K562 (cell line): ENCODE measurements around the gene NGDN. TPM values are rescaled to one million over a fixed set of nuclear protein-coding genes. Genes with fewer than 3 reads are reported as not detected.

Experiments
- ATAC-seq: fragments of 200-7000 bp; cut with Tn5 transposase; 3 replicates; pipeline ENCODE4 v1.9.1; 2020; ENCODE audit warnings: moderate library complexity
- BruUV-seq: library from RNA; stranded (reverse); fragments of 400-500 nt; replicated peaks from 2 replicates; lab custom pipeline; 2021; lab: Mats Ljungman, UMichigan
- CTCF ChIA-PET: fragments of 300-600 bp; formaldehyde crosslinking; extraction: SDS; loops from one replicate; lab custom pipeline; 2021; ENCODE audit warnings: low intra/inter-chr PET ratio; lab: Yijun Ruan, JAX
- POLR2A ChIA-PET: fragments of 300-600, 350-650 bp; sonication (Branson Sonifier 250); formaldehyde crosslinking; extraction: SDS; loops from one replicate; lab custom pipeline; 2021; ENCODE audit warnings: antibody characterized with exemption, inconsistent platforms; lab: Yijun Ruan, JAX
- DNase-seq, 4 experiments: peaks; one replicate each; pipeline versions ENCODE4 v3.0.0 to v3.0.0-alpha.2; 2011 to 2018; ENCODE audit warnings: low spot score in 3 of 4, mixed read lengths in 3 of 4; ENCODE audit errors: extremely low read depth in 1 of 4
- FAIRE-seq: peaks from 2 replicates; lab custom pipeline; 2011; peaks lifted over from hg19 to GRCh38; lab: Jason Lieb, UNC
- H2AFZ ChIP-seq: 2 replicates; pipeline ENCODE4 v1.6.0; 2011; ENCODE audit warnings: low read depth, low read length, control low read depth, inconsistent platforms
- H3K27ac ChIP-seq: fragments of 200-600 bp; 3 replicates; pipeline ENCODE4 v1.8.0; 2011; ENCODE audit warnings: low read depth, mild to moderate bottlenecking, control low read depth, inconsistent platforms, low read length, moderate library complexity, mixed read lengths; ENCODE audit errors: extremely low read depth
- H3K27me3 ChIP-seq, 2 experiments: fragments of 300-600 bp in 1 of 2; 2 replicates in 1 of 2; 3 replicates in 1 of 2; pipeline versions ENCODE4 v1.6.0 to v1.8.0; 2011; ENCODE audit warnings: inconsistent platforms in 2 of 2, low read length in 2 of 2, mild to moderate bottlenecking in 1 of 2, mixed read lengths in 1 of 2, moderate library complexity in 1 of 2; ENCODE audit not compliant: control insufficient read depth in 2 of 2, insufficient read depth in 2 of 2
- H3K36me3 ChIP-seq: fragments of 300-600 bp; 3 replicates; pipeline ENCODE4 v1.8.0; 2011; ENCODE audit warnings: mild to moderate bottlenecking, low read length, inconsistent platforms; ENCODE audit not compliant: control insufficient read depth, insufficient read depth
- H3K4me1 ChIP-seq, 2 experiments: fragments of 200-600 bp in 1 of 2; replicated peaks in 1 of 2; 2 replicates in 1 of 2; 3 replicates in 1 of 2; pipeline versions ENCODE4 v1.5.1 to v1.8.0; 2011; ENCODE audit warnings: inconsistent platforms in 2 of 2, low read length in 2 of 2, mild to moderate bottlenecking in 1 of 2, mixed read lengths in 1 of 2, moderate library complexity in 1 of 2; ENCODE audit not compliant: control insufficient read depth in 2 of 2, insufficient read depth in 2 of 2
- H3K4me2 ChIP-seq: 2 replicates; pipeline ENCODE4 v1.6.1; 2011; ENCODE audit warnings: low read length, control low read depth, inconsistent platforms, mixed read lengths; ENCODE audit not compliant: insufficient read depth
- H3K4me3 ChIP-seq: fragments of 200-600 bp; sonication (generic), shearing (Covaris generic); 2 replicates; pipeline ENCODE4 v1.5.1; 2016; ENCODE audit warnings: control low read depth, inconsistent platforms
- H3K79me2 ChIP-seq: fragments of 200-600 bp; 3 replicates; pipeline ENCODE4 v1.8.0; 2011; ENCODE audit warnings: low read length, inconsistent platforms; ENCODE audit not compliant: control insufficient read depth, insufficient read depth
- H3K9ac ChIP-seq, 2 experiments: 2 replicates each; pipeline versions ENCODE4 v1.6.0 to v1.6.1; 2011; ENCODE audit warnings: low read depth in 2 of 2, low read length in 2 of 2, control low read depth in 1 of 2, inconsistent platforms in 1 of 2, mild to moderate bottlenecking in 1 of 2, mixed read lengths in 1 of 2; ENCODE audit not compliant: insufficient read depth in 1 of 2
- H3K9me1 ChIP-seq: one replicate; pipeline ENCODE4 v1.6.0; 2011; ENCODE audit warnings: inconsistent platforms, mild to moderate bottlenecking, low read length, moderate library complexity; ENCODE audit not compliant: control insufficient read depth, insufficient read depth
- H3K9me3 ChIP-seq: replicated peaks from 2 replicates; pipeline ENCODE4 v1.5.1; 2011; ENCODE audit warnings: low read depth, low read length, inconsistent platforms; ENCODE audit not compliant: control insufficient read depth, insufficient read depth
- H4K20me1 ChIP-seq: replicated peaks from 2 replicates; pipeline ENCODE4 v1.6.1; 2011; ENCODE audit warnings: low read length, inconsistent platforms, mixed read lengths; ENCODE audit not compliant: control insufficient read depth, insufficient read depth
- BRD9 ChIP-seq: fragments of 450-650 bp; IDR thresholded peaks from 2 replicates; pipeline ENCODE4 v1.6.1; 2018; ENCODE audit warnings: low read depth; ENCODE audit not compliant: partially characterized antibody
- CREB1 ChIP-seq, 2 experiments: sonication (generic) in 1 of 2; formaldehyde crosslinking in 1 of 2; IDR thresholded peaks; 2 replicates each; pipeline versions ENCODE4 v1.6.1 to v1.8.0; 2012 to 2022; ENCODE audit warnings: inconsistent platforms in 1 of 2, mild to moderate bottlenecking in 1 of 2, missing genetic modification reagents in 1 of 2, moderate library complexity in 1 of 2
- ESRRA ChIP-seq: fragments of 450-650 bp; IDR thresholded peaks from 2 replicates; pipeline ENCODE4 v1.6.1; 2014; ENCODE audit warnings: low read depth, mild to moderate bottlenecking, moderate library complexity, borderline replicate concordance
- HNRNPL ChIP-seq: fragments of 200-400 bp; formaldehyde crosslinking; IDR thresholded peaks from 2 replicates; pipeline ENCODE4 v1.6.1; 2017; ENCODE audit warnings: low read depth, mild to moderate bottlenecking, low read length
- NEUROD1 ChIP-seq: fragments of 150-350 bp; IDR thresholded peaks from 2 replicates; pipeline ENCODE4 v1.6.1; 2014; ENCODE audit warnings: borderline replicate concordance, low read length, low read depth; ENCODE audit not compliant: partially characterized antibody
- PYGO2 ChIP-seq: fragments of 450-650 bp; IDR thresholded peaks from 2 replicates; pipeline ENCODE4 v1.6.1; 2016; ENCODE audit warnings: mild to moderate bottlenecking, missing genetic modification characterization, moderate library complexity, missing compliant biosample characterization
- SMC3 ChIP-seq: conservative IDR thresholded peaks from 2 replicates; pipeline ENCODE4 v1.6.1; 2011; ENCODE audit warnings: low read depth, low read length, improper control_type of control experiment; ENCODE audit not compliant: insufficient read depth
- ZNF274 ChIP-seq: IDR thresholded peaks from 2 replicates; pipeline ENCODE4 v1.6.1; 2011; ENCODE audit warnings: low read depth, mild to moderate bottlenecking, low read length, moderate library complexity, borderline replicate concordance
- WGBS: fragments of 100-300 bp; shearing (Covaris generic); methylation state at CpG from one replicate; pipeline ENCODE4 v1.1.6; 2016; ENCODE audit warnings: low coverage, mixed read lengths; ENCODE audit not compliant: insufficient coverage; ENCODE audit errors: missing lambda C conversion rate; 5-methylcytosine and 5-hydroxymethylcytosine counted together
- in situ Hi-C: fragments of 300-500 bp; cut with MboI; formaldehyde crosslinking; loops from 4 replicates; pipeline ENCODE4 v1.15.0; 2018; ENCODE audit warnings: inconsistent platforms, mixed read lengths
- intact Hi-C: fragments of 100-400 bp; cut with micrococcal nuclease; formaldehyde crosslinking; loops from 2 replicates; pipeline ENCODE4 v1.14.2; 2022
- polyA plus RNA-seq, 8 experiments: library from polyadenylated mRNA; depleted of rRNA in 4 of 8; stranded (reverse) in 5 of 8; unstranded in 3 of 8; fragments of >200 nt; fragmentation: Nextera tagmentation in 2 of 8; fragmentation: Illumina TruSeq in 1 of 8; extraction: Ambion mirVana in 2 of 8; extraction: Trizol in 1 of 8; gene quantifications; 2 replicates each; pipeline versions ENCODE4 v1.2.1 to v1.2.3, GENCODE V29; 2011 to 2014; ENCODE audit warnings: inconsistent platforms in 1 of 8, missing spikeins in 1 of 8
- total RNA-seq, 7 experiments: library from RNA; depleted of rRNA in 6 of 7; stranded (reverse); fragments of >200 nt in 6 of 7; fragmentation: Illumina TruSeq in 2 of 7; extraction: Trizol in 2 of 7; gene quantifications; 2 replicates each; pipeline versions ENCODE4 v1.2.1 to v1.2.3, GENCODE V29; 2011 to 2021; ENCODE audit warnings: low replicate concordance in 1 of 7

Gene NGDN
- total and polyA plus RNA-seq, 9 of the 15 experiments (the other 6 are each of a cell fraction or from before 2014, with no cell fraction given): 42.9 to 195 (median 74.9) TPM

DNA sequence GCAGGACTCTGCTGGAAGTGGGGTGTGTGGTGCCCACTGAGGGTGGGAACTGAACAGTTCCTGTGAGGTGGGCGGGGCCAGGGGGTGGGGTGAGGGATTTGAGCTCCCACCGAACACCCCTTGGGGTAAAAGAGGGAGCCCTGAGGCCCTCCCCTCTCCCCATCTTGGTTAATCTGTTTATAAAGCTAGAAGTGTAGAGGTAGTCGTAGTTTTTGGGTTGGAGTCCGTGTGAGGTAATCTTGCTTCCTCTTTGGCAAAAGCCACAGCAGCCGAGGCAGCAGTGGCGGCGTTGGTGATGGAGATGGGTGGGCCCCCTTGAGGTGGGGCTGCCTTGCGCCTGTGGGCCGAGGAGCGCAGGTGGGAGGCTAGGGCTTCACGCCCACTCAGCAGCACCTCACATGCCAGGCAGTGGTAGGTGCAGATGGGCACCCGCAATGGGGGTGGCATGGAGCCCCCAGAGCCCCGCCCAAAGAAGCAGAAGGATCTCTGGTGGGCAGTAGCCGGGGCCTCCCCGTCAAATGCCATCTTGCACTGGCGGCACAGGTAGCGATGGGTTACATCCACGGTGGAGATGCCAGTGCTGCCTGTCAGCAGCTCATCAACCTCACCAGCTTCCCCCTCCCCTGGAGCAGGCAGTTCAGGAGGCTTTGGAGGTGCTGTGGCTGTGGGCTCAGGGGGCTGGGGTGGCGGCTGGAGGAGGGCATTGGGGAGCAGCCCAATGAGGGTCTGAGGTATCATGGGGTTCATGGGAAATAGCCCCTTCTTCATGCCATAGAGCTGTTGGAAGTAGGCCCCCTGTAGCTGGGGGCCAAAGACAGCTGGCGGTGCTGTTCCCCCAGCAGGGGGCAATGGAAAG lies 52.5 kb downstream of the NGDN start:
- DNase-seq: no peak
- no TSS peak for BruUV-seq
- Histone ChIP-seq H3K36me3 (no peaks in the 10 kb centered on the region), H3K4me3 (no peak overlapping the region), H3K27ac (no peak overlapping the region), H3K9me3 (no peaks in the 10 kb centered on the region), H2AFZ (no peak overlapping the region), H3K9me1 (no peaks in the 10 kb centered on the region), H3K79me2 (no peaks in the 10 kb centered on the region), H3K27me3 (peaks cover 2 to 54% of the 10 kb centered on the region in 2 experiments; a peak in 3 of 5 replicates), H3K4me2 (no peak overlapping the region)
- FAIRE-seq: no peak
- ATAC-seq: no peak
- ChIA-PET POLR2A (interaction anchor here (0.6 to 0.9 kb wide), 2 partner anchors 8 to 75 kb away, joined by 3 to 4 read pairs; no protein-coding TSS in a partner anchor), CTCF (no interaction called here)
- in situ Hi-C loops (no loop called here), intact Hi-C loops (no loop called here)
- no peak for TF ChIP-seq SMC3
- no peak for TF ChIP-seq CREB1 (IDR thresholded peaks at IDR 0.05)
- TF ChIP-seq CREB1 (CRISPR knock-in tag; IDR thresholded peaks at IDR 0.05): no peak
- no peak for TF ChIP-seq BRD9
- TF ChIP-seq PYGO2 (tag): no peak
- TF ChIP-seq HNRNPL: no peak
- TF ChIP-seq NEUROD1: no peak
- TF ChIP-seq ESRRA: no peak
- TF ChIP-seq ZNF274: no peak
- TF ChIP-seq, all 486 proteins: peak for 0
- Histone ChIP-seq H3K4me1 (peaks cover 0 to 6% of the 10 kb centered on the region in 2 experiments; a peak in 2 of 5 replicates), H3K9ac (no peak overlapping the region), H4K20me1 (no peaks in the 10 kb centered on the region)
- WGBS: 10% methylated on average over 15 of the region's 20 CpGs
